GM12865 (cell line): Measurements from ENCODE around the gene RNF215.

Source experiments
- DNase-seq: peaks from one replicate; pipeline ENCODE4 v3.0.0; 2010; ENCODE audit warnings: low read depth
- H3K4me3 ChIP-seq: 2 replicates; pipeline ENCODE4 v1.5.1; 2011; ENCODE audit warnings: mild to moderate bottlenecking, low read depth, low read length, control low read depth
- CTCF ChIP-seq: IDR thresholded peaks from 2 replicates; pipeline ENCODE4 v1.5.1; 2011; ENCODE audit warnings: low read length, control low read depth, low read depth, inconsistent platforms; ENCODE audit not compliant: insufficient read depth; ENCODE audit errors: missing control alignments

Gene RNF215

GRCh38 chr22:30372915-30373314, 14.3 kb downstream of the RNF215 start:
- no peak for DNase-seq
- no peak for TF ChIP-seq CTCF
- no peak overlapping the region for H3K4me3 ChIP-seq

GRCh38 chr22:30371981-30372380, 15.2 kb downstream of the RNF215 start:
- no peak overlapping the region for H3K4me3 ChIP-seq
- no peak for TF ChIP-seq CTCF
- DNase-seq, result no peak

- no peak for TF ChIP-seq CTCF
Observed at GRCh38 chr22:30371321-30371720, 15.9 kb downstream of the RNF215 start.

GRCh38 chr22:30370641-30371230, 16.5 kb downstream of the RNF215 start:
- DNase-seq, result no peak
- no peak for TF ChIP-seq CTCF
- no peak overlapping the region for H3K4me3 ChIP-seq

More at GRCh38 chr22:30371321-30371720, 15.9 kb downstream of the RNF215 start:
- no peak for DNase-seq
- no peak overlapping the region for H3K4me3 ChIP-seq

GRCh38 chr22:30368420-30368819, 18.8 kb downstream of the RNF215 start:
- H3K4me3 ChIP-seq, result no peak overlapping the region
- no peak for DNase-seq
- TF ChIP-seq CTCF, result no peak

GRCh38 chr22:30365891-30366290, 21.3 kb downstream of the RNF215 start:
- DNase-seq, result no peak
- H3K4me3 ChIP-seq, result no peak overlapping the region
- no peak for TF ChIP-seq CTCF

- no peak for TF ChIP-seq CTCF
- H3K4me3 ChIP-seq, result no peak overlapping the region
- no peak for DNase-seq
Observed at GRCh38 chr22:30362651-30363281, 24.4 kb downstream of the RNF215 start.
